Astrocyte (in vitro differentiated cells and primary cell): ENCODE results near the gene CDK14.

Source experiments
- EZH2 ChIP-seq: IDR thresholded peaks from 2 replicates; pipeline ENCODE4 v1.6.1; 2012; ENCODE audit warnings: mild to moderate bottlenecking, low read length, inconsistent platforms; ENCODE audit not compliant: insufficient read depth
- TF ChIP-seq, protein P1 (sequence below): IDR thresholded peaks from 2 replicates; pipeline ENCODE4 v1.5.1; 2011; ENCODE audit warnings: low read depth, mild to moderate bottlenecking, inconsistent platforms, low read length, moderate library complexity; ENCODE audit not compliant: insufficient read depth

DNA sequence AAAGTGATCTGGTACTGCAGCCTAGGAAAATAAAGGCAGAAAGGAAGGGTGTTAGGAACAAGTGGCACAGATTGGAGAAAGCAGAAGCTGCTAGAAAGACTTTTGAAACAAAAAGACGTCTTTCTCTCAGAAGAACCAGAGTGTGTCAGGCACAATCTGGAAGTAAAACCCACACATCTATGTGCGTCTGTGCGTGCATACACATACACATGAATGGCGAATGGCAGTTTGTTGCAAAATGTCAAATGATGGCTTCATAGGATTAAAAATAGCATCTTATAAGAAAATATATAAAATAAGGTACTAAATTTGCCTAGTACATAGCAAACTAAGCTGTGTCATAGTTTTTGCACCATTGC lies 246.3 kb downstream of the CDK14 start:
- TF ChIP-seq, protein P1, sequence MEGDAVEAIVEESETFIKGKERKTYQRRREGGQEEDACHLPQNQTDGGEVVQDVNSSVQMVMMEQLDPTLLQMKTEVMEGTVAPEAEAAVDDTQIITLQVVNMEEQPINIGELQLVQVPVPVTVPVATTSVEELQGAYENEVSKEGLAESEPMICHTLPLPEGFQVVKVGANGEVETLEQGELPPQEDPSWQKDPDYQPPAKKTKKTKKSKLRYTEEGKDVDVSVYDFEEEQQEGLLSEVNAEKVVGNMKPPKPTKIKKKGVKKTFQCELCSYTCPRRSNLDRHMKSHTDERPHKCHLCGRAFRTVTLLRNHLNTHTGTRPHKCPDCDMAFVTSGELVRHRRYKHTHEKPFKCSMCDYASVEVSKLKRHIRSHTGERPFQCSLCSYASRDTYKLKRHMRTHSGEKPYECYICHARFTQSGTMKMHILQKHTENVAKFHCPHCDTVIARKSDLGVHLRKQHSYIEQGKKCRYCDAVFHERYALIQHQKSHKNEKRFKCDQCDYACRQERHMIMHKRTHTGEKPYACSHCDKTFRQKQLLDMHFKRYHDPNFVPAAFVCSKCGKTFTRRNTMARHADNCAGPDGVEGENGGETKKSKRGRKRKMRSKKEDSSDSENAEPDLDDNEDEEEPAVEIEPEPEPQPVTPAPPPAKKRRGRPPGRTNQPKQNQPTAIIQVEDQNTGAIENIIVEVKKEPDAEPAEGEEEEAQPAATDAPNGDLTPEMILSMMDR = no peak
- TF ChIP-seq EZH2 = no peak
